H1 (cell line): ENCODE measurements around the gene PDCD5. TPM values are rescaled to one million over a fixed set of nuclear protein-coding genes. Genes with fewer than 3 reads are reported as not detected.

Experiments used
- CTCF ChIA-PET: fragments of 300-600 bp; sonication (Branson Sonifier 250); formaldehyde crosslinking; loops from one replicate; lab custom pipeline; 2021; ENCODE audit not compliant: partially characterized antibody; lab: Charles Lee
- POLR2A ChIA-PET: fragments of 300-600 bp; sonication (Branson Sonifier 250); formaldehyde crosslinking; loops from one replicate; lab custom pipeline; 2021; ENCODE audit warnings: inconsistent platforms; ENCODE audit not compliant: partially characterized antibody; lab: Charles Lee
- DNase-seq, 2 experiments: peaks; one replicate each; pipeline versions ENCODE4 v3.0.0 to v3.0.0-alpha.2; 2010 to 2022; ENCODE audit warnings: low spot score in 2 of 2, low read depth in 1 of 2, mixed read lengths in 1 of 2
- FAIRE-seq: peaks from 2 replicates; lab custom pipeline; 2011; peaks lifted over from hg19 to GRCh38; lab: Jason Lieb, UNC
- H2AFZ ChIP-seq: 2 replicates; pipeline ENCODE4 v1.8.1; 2012; ENCODE audit warnings: low read length, inconsistent platforms
- H2AK5ac ChIP-seq: 2 replicates; pipeline ENCODE4 v1.6.1; 2013; ENCODE audit warnings: low read depth, low read length
- H2BK120ac ChIP-seq: replicated peaks from 2 replicates; pipeline ENCODE3; 2013; ENCODE audit warnings: low read depth, low read length, inconsistent platforms
- H2BK12ac ChIP-seq: 2 replicates; pipeline ENCODE4 v1.6.1; 2013; ENCODE audit warnings: low read depth, low read length
- H2BK15ac ChIP-seq: 2 replicates; pipeline ENCODE4 v1.6.1; 2013; ENCODE audit warnings: low read length
- H2BK20ac ChIP-seq: 2 replicates; pipeline ENCODE4 v1.6.1; 2013; ENCODE audit warnings: low read length
- H2BK5ac ChIP-seq: 2 replicates; pipeline ENCODE4 v1.6.1; 2013; ENCODE audit warnings: low read depth, low read length
- H3K14ac ChIP-seq: 2 replicates; pipeline ENCODE4 v1.6.1; 2013; ENCODE audit warnings: inconsistent platforms; ENCODE audit not compliant: insufficient read length
- H3K18ac ChIP-seq: 2 replicates; pipeline ENCODE4 v1.6.1; 2013; ENCODE audit warnings: low read length; ENCODE audit errors: extremely low read depth
- H3K23ac ChIP-seq: 2 replicates; pipeline ENCODE4 v1.6.1; 2013; ENCODE audit warnings: inconsistent platforms; ENCODE audit not compliant: insufficient read length
- H3K23me2 ChIP-seq: 2 replicates; pipeline ENCODE4 v1.6.1; 2013; ENCODE audit warnings: low read depth, low read length
- H3K27ac ChIP-seq: 2 replicates; pipeline ENCODE4 v1.6.1; 2011; ENCODE audit warnings: low read depth, low read length, inconsistent platforms
- H3K27me3 ChIP-seq, 4 experiments: replicated peaks in 1 of 4; 1 replicate in 1 of 4; 2 replicates in 3 of 4; pipeline versions ENCODE4 v1.6.1 to v1.8.1; 2011 to 2013; ENCODE audit warnings: low read length in 3 of 4, mild to moderate bottlenecking in 3 of 4, inconsistent platforms in 2 of 4, mixed read lengths in 2 of 4, moderate library complexity in 1 of 4; ENCODE audit not compliant: control insufficient read depth in 3 of 4, insufficient read depth in 3 of 4; ENCODE audit errors: extremely low read depth in 1 of 4
- H3K36me3 ChIP-seq, 4 experiments: 2 replicates each; pipeline versions ENCODE4 v1.6.1 to v1.8.1; 2011 to 2013; ENCODE audit warnings: mild to moderate bottlenecking in 4 of 4, low read length in 3 of 4, moderate library complexity in 2 of 4, control low read depth in 1 of 4, inconsistent platforms in 1 of 4; ENCODE audit not compliant: insufficient read depth in 4 of 4, control insufficient read depth in 2 of 4
- H3K4ac ChIP-seq: replicated peaks from 2 replicates; pipeline ENCODE3; 2013; ENCODE audit warnings: low read length, low read depth, mixed read lengths, inconsistent platforms; ENCODE audit not compliant: insufficient read length
- H3K4me1 ChIP-seq, 4 experiments: replicated peaks in 1 of 4; 1 replicate in 1 of 4; 2 replicates in 3 of 4; pipeline versions ENCODE4 v1.6.1 to v1.8.1; 2011 to 2013; ENCODE audit warnings: low read length in 3 of 4, inconsistent platforms in 2 of 4, mixed read lengths in 1 of 4; ENCODE audit not compliant: insufficient read depth in 4 of 4, control insufficient read depth in 3 of 4
- H3K4me2 ChIP-seq, 2 experiments: 2 replicates each; pipeline versions ENCODE4 v1.6.1 to v1.8.1; 2011 to 2013; ENCODE audit warnings: low read depth in 2 of 2, low read length in 2 of 2, control low read depth in 1 of 2, inconsistent platforms in 1 of 2, mild to moderate bottlenecking in 1 of 2; ENCODE audit not compliant: insufficient read depth in 1 of 2
- H3K4me3 ChIP-seq, 4 experiments: fragments of 200-600, 300-600 bp in 1 of 4; sonication (generic), shearing (Covaris generic), sonication (Bioruptor Twin) in 1 of 4; 2 replicates each; pipeline versions ENCODE4 v1.5.1 to v1.8.1; 2011 to 2016; ENCODE audit warnings: low read length in 4 of 4, low read depth in 3 of 4, control low read depth in 2 of 4, inconsistent platforms in 2 of 4, mild to moderate bottlenecking in 2 of 4, mixed read lengths in 1 of 4, moderate library complexity in 1 of 4; ENCODE audit not compliant: insufficient read depth in 2 of 4; ENCODE audit errors: extremely low read depth in 1 of 4
- H3K56ac ChIP-seq: replicated peaks from 2 replicates; pipeline ENCODE3; 2013; ENCODE audit warnings: low read depth, mild to moderate bottlenecking, mixed read lengths, low read length, inconsistent platforms; ENCODE audit not compliant: insufficient read length
- H3K79me1 ChIP-seq: 2 replicates; pipeline ENCODE4 v1.6.1; 2013; ENCODE audit warnings: low read depth, low read length, control low read depth
- H3K79me2 ChIP-seq, 2 experiments: 2 replicates each; pipeline versions ENCODE4 v1.6.1 to v1.8.1; 2012 to 2013; ENCODE audit warnings: low read length in 2 of 2, mild to moderate bottlenecking in 2 of 2, inconsistent platforms in 1 of 2; ENCODE audit not compliant: insufficient read depth in 2 of 2, control insufficient read depth in 1 of 2
- H3K9ac ChIP-seq, 4 experiments: replicated peaks in 1 of 4; 1 replicate in 1 of 4; 2 replicates in 3 of 4; pipeline versions ENCODE4 v1.6.1 to v1.8.1; 2011 to 2013; ENCODE audit warnings: low read depth in 3 of 4, low read length in 3 of 4, control low read depth in 2 of 4, mild to moderate bottlenecking in 2 of 4, moderate library complexity in 2 of 4, inconsistent platforms in 1 of 4; ENCODE audit errors: extremely low read depth in 1 of 4
- H3K9me3 ChIP-seq, 2 experiments: 2 replicates each; pipeline versions ENCODE4 v1.6.1 to v1.8.1; 2012 to 2013; ENCODE audit warnings: mild to moderate bottlenecking in 2 of 2, moderate library complexity in 2 of 2, control low read depth in 1 of 2, inconsistent platforms in 1 of 2, low read depth in 1 of 2, low read length in 1 of 2, mixed read lengths in 1 of 2; ENCODE audit not compliant: insufficient read depth in 2 of 2
- H4K20me1 ChIP-seq, 2 experiments: replicated peaks in 1 of 2; 2 replicates each; pipeline versions ENCODE3 to v1.8.1; 2011 to 2013; ENCODE audit warnings: inconsistent platforms in 2 of 2, low read length in 2 of 2, mild to moderate bottlenecking in 1 of 2; ENCODE audit not compliant: insufficient read depth in 2 of 2, control insufficient read depth in 1 of 2
- H4K5ac ChIP-seq: 2 replicates; pipeline ENCODE4 v1.6.1; 2013; ENCODE audit warnings: low read length, low read depth, mixed read lengths, inconsistent platforms; ENCODE audit not compliant: insufficient read length
- H4K8ac ChIP-seq: 2 replicates; pipeline ENCODE4 v1.8.0; 2013; ENCODE audit warnings: mild to moderate bottlenecking, moderate library complexity, low read length, inconsistent platforms; ENCODE audit not compliant: insufficient read depth; ENCODE audit errors: extremely low read depth
- H4K91ac ChIP-seq: replicated peaks from 2 replicates; pipeline ENCODE3; 2013; ENCODE audit warnings: low read length, mixed read lengths, inconsistent platforms; ENCODE audit not compliant: insufficient read length
- CHD1 ChIP-seq: IDR thresholded peaks from 2 replicates; pipeline ENCODE4 v1.6.1; 2012; ENCODE audit warnings: low read depth, low read length, improper control_type of control experiment
- EP300 ChIP-seq, 2 experiments: IDR thresholded peaks; 1 replicate in 1 of 2; 2 replicates in 1 of 2; pipeline ENCODE4 v1.6.1; 2011 to 2012; ENCODE audit warnings: low read depth in 2 of 2, low read length in 2 of 2, mild to moderate bottlenecking in 2 of 2, borderline replicate concordance in 1 of 2, inconsistent platforms in 1 of 2, moderate library complexity in 1 of 2
- POLR2A ChIP-seq, 2 experiments: IDR thresholded peaks; 1 replicate in 1 of 2; 2 replicates in 1 of 2; pipeline ENCODE4 v1.6.1; 2011; ENCODE audit warnings: low read depth in 2 of 2, low read length in 2 of 2, mild to moderate bottlenecking in 2 of 2; ENCODE audit errors: control extremely low read depth in 1 of 2
- whole genome bisulfite sequencing, 2 experiments: shearing (Covaris generic) in 1 of 2; methylation state at CpG; one replicate each; pipeline versions ENCODE4 v1.1.6 to v1.1.7; 2013 to 2015; ENCODE audit warnings: low lambda C conversion rate in 2 of 2, mixed read lengths in 2 of 2, inconsistent platforms in 1 of 2, low coverage in 1 of 2, missing lambda C conversion rate in 1 of 2; ENCODE audit not compliant: insufficient replicate concordance in 2 of 2, insufficient coverage in 1 of 2, insufficient read length in 1 of 2; ENCODE audit errors: extremely low coverage in 1 of 2, missing lambda C conversion rate in 1 of 2; 5-methylcytosine and 5-hydroxymethylcytosine counted together
- polyA plus RNA-seq, 7 experiments: library from polyadenylated mRNA; depleted of rRNA in 3 of 7; stranded (reverse) in 5 of 7; unstranded in 2 of 7; fragments of >200 nt in 5 of 7; fragments of 200-250 nt in 2 of 7; gene quantifications; 1 replicate in 5 of 7; 2 replicates in 1 of 7; 4 replicates in 1 of 7; pipeline versions ENCODE4 v1.2.1 to v1.2.3, GENCODE V29; 2011 to 2013; ENCODE audit warnings: missing spikeins in 2 of 7, mixed read lengths in 2 of 7
- total RNA-seq: library from RNA; stranded (reverse); fragmentation: NEBNext Ultra II Directional; extraction: Animal tissue kit (Norgen Biotek cat#: 25700); gene quantifications from 2 replicates; pipeline ENCODE4 v1.2.1, GENCODE V29; 2021

The PDCD5 gene
- total and polyA plus RNA-seq, 2 of the 8 experiments (the other 6 are each of a cell fraction or from before 2014, with no cell fraction given): 43.2 to 98.8 TPM

- Histone ChIP-seq H3K4me3 (no peak overlapping the region), H3K18ac (no peak overlapping the region), H2AFZ (no peak overlapping the region), H2BK5ac (no peak overlapping the region), H2BK12ac (no peak overlapping the region), H4K20me1 (peaks cover 0 to 2% of the 10 kb centered on the region in 2 experiments), H3K36me3 (no peaks in the 10 kb centered on the region), H3K9ac (no peak overlapping the region), H3K4ac (no peak overlapping the region), H3K56ac (no peak overlapping the region), H2AK5ac (no peak overlapping the region), H3K79me2 (no peaks in the 10 kb centered on the region), H4K8ac (no peak overlapping the region), H2BK120ac (no peak overlapping the region), H3K4me1 (no peaks in the 10 kb centered on the region), H3K14ac (no peak overlapping the region), H3K79me1 (no peaks in the 10 kb centered on the region), H4K5ac (no peak overlapping the region), H4K91ac (no peak overlapping the region), H3K4me2 (no peak overlapping the region), H3K9me3 (no peaks in the 10 kb centered on the region), H3K27me3 (no peaks in the 10 kb centered on the region), H2BK15ac (no peak overlapping the region), H3K23ac (no peak overlapping the region), H3K27ac (no peak overlapping the region), H3K23me2 (no peaks in the 10 kb centered on the region), H2BK20ac (no peak overlapping the region)
- DNase-seq (no peak), FAIRE-seq (no peak)
- POLR2A ChIA-PET: no interaction called here
- CTCF ChIA-PET: interaction anchor here (0.6 to 0.7 kb wide), 2 partner anchors 13 to 100 kb away, joined by 3 read pairs; no protein-coding TSS in a partner anchor
- 94% methylated on average over 10 of the region's 11 CpGs; no CpG with 5 or more reads in 1 of the 2 experiments for WGBS, 2 experiments
- TF ChIP-seq EP300 (IDR thresholded peaks at IDR 0.05; ENCODE audit: borderline replicate concordance in 1 of 2, low read depth in 2 of 2, low read length in 2 of 2): no peak
- no peak for TF ChIP-seq CHD1
- no peak for TF ChIP-seq POLR2A (IDR thresholded peaks at IDR 0.05; ENCODE audit: control extremely low read depth in 1 of 2, low read depth in 2 of 2, low read length in 2 of 2)
These were observed 37.7 kb upstream of the PDCD5 start for GRCh38 chr19:32543115-32543900.
